GM12878 (cell line): ENCODE data around the gene LRP1B.

Source experiments
- CEBPB ChIP-seq, 2 experiments: fragments of 150-350 bp in 1 of 2; IDR thresholded peaks; 2 replicates each; pipeline ENCODE4 v1.6.1; 2012 to 2014; ENCODE audit warnings: low read depth in 2 of 2, low read length in 2 of 2, borderline replicate concordance in 1 of 2, inconsistent platforms in 1 of 2
- CTCF ChIP-seq, 3 experiments: IDR thresholded peaks in 2 of 3; conservative IDR thresholded peaks in 1 of 3; 2 replicates each; pipeline ENCODE4 v1.5.1; 2011; ENCODE audit warnings: low read depth in 3 of 3, low read length in 3 of 3, mild to moderate bottlenecking in 3 of 3, control low read depth in 2 of 3, moderate library complexity in 2 of 3, inconsistent platforms in 1 of 3, mixed read lengths in 1 of 3; ENCODE audit not compliant: control insufficient read depth in 2 of 3, insufficient read depth in 1 of 3; ENCODE audit errors: extremely low read depth in 1 of 3
- POLR2A ChIP-seq: IDR thresholded peaks from 2 replicates; pipeline ENCODE4 v1.6.1; 2011; ENCODE audit warnings: low read depth, mild to moderate bottlenecking, low read length

- no peak for TF ChIP-seq POLR2A
- TF ChIP-seq CEBPB (IDR thresholded peaks at IDR 0.05; ENCODE audit: borderline replicate concordance in 1 of 2, low read depth in 2 of 2, low read length in 2 of 2), result no peak
- no peak for TF ChIP-seq CTCF (IDR thresholded peaks at IDR 0.05 in 2 of 3, conservative IDR thresholded peaks at IDR 0.05 in 1 of 3; ENCODE audit: control insufficient read depth in 2 of 3, extremely low read depth in 1 of 3, insufficient read depth in 1 of 3, low read depth in 3 of 3, low read length in 3 of 3)
Observed at GRCh38 chr2:142056784-142057183, 74.0 kb downstream of the LRP1B start.
